HG03378 (cell line): ENCODE measurements around the gene BBS9.

Experiments used
- ATAC-seq: cut with Tn5 transposase; IDR thresholded peaks from one replicate; pipeline ENCODE4 v1.9.1; 2021; ENCODE audit warnings: mild to moderate bottlenecking, moderate library complexity; ENCODE audit not compliant: unreplicated experiment

Gene BBS9

GRCh38 chr7:33534833-33535232 is 405.5 kb downstream of the BBS9 start:
- ATAC-seq, result no peak

- ATAC-seq, result no peak
Observed at GRCh38 chr7:33535989-33536388, 406.6 kb downstream of the BBS9 start.

- no peak for ATAC-seq
Observed at GRCh38 chr7:33536398-33537103, 407.2 kb downstream of the BBS9 start.

- ATAC-seq, result no peak
Observed at GRCh38 chr7:33537104-33537477, 407.7 kb downstream of the BBS9 start.

GRCh38 chr7:33539198-33539597 is 409.8 kb downstream of the BBS9 start:
- ATAC-seq, result no peak

- no peak for ATAC-seq
Observed at GRCh38 chr7:33539659-33540400, 410.5 kb downstream of the BBS9 start.

GRCh38 chr7:33547880-33548279 is 418.5 kb downstream of the BBS9 start:
- no peak for ATAC-seq

GRCh38 chr7:33550363-33550762 is 421.0 kb downstream of the BBS9 start:
- no peak for ATAC-seq

- ATAC-seq, result no peak
Observed at GRCh38 chr7:33550979-33551378, 421.6 kb downstream of the BBS9 start.

GRCh38 chr7:33554046-33554445 is 424.7 kb downstream of the BBS9 start:
- ATAC-seq, result no peak

- no peak for ATAC-seq
Observed at GRCh38 chr7:33554576-33554975, 425.2 kb downstream of the BBS9 start.

GRCh38 chr7:33556472-33556871 is 427.1 kb downstream of the BBS9 start:
- ATAC-seq, result no peak

- no peak for ATAC-seq
Observed at GRCh38 chr7:33558549-33559323, 429.4 kb downstream of the BBS9 start.

GRCh38 chr7:33559324-33559710 is 430.0 kb downstream of the BBS9 start:
- ATAC-seq, result no peak

- ATAC-seq, result no peak
Observed at GRCh38 chr7:33562996-33563395, 433.6 kb downstream of the BBS9 start.

- no peak for ATAC-seq
Observed at GRCh38 chr7:33563651-33564050, 434.3 kb downstream of the BBS9 start.

- ATAC-seq, result no peak
Observed at GRCh38 chr7:33578166-33578565, 448.8 kb downstream of the BBS9 start.

- ATAC-seq, result no peak
Observed at GRCh38 chr7:33578881-33579672, 449.7 kb downstream of the BBS9 start.

GRCh38 chr7:33579673-33579960 is 450.3 kb downstream of the BBS9 start:
- ATAC-seq, result no peak

- ATAC-seq, result no peak
Observed at GRCh38 chr7:33581236-33581635, 451.9 kb downstream of the BBS9 start.

GRCh38 chr7:33582104-33582503 is 452.7 kb downstream of the BBS9 start:
- no peak for ATAC-seq
